Liver (tissue), 3 donors: ENCODE results near the gene STXBP1.

Source experiments
- ATF3 ChIP-seq: IDR thresholded peaks from 2 replicates; pipeline ENCODE4 v1.6.1; 2016; ENCODE audit warnings: antibody characterized with exemption
- CTCF ChIP-seq: fragments of 150-350 bp; IDR thresholded peaks from 2 replicates; pipeline ENCODE4 v1.5.1; 2017; ENCODE audit warnings: improper control_type of control experiment, low read depth, low read length; ENCODE audit not compliant: missing input control
- FOXA1 ChIP-seq: IDR thresholded peaks from 2 replicates; pipeline ENCODE4 v1.6.1; 2016; ENCODE audit warnings: antibody characterized with exemption
- FOXA2 ChIP-seq: IDR thresholded peaks from 2 replicates; pipeline ENCODE4 v1.6.1; 2016; ENCODE audit warnings: antibody characterized with exemption
- HNF4G ChIP-seq: IDR thresholded peaks from 2 replicates; pipeline ENCODE4 v1.6.1; 2016; ENCODE audit warnings: antibody characterized with exemption
- JUND ChIP-seq, 2 donors: IDR thresholded peaks; 2 replicates each; pipeline ENCODE4 v1.6.1; 2016; ENCODE audit warnings: antibody characterized with exemption in 2 of 2
- MAX ChIP-seq: IDR thresholded peaks from 2 replicates; pipeline ENCODE4 v1.6.1; 2016; ENCODE audit warnings: antibody characterized with exemption
- RAD21 ChIP-seq, 2 donors: IDR thresholded peaks; 2 replicates each; pipeline ENCODE4 v1.6.1; 2016; ENCODE audit warnings: antibody characterized with exemption in 2 of 2, mild to moderate bottlenecking in 2 of 2
- REST ChIP-seq: IDR thresholded peaks from 2 replicates; pipeline ENCODE4 v1.6.1; 2016; ENCODE audit warnings: antibody characterized with exemption, mild to moderate bottlenecking
- RXRA ChIP-seq, 2 donors: IDR thresholded peaks; 2 replicates each; pipeline ENCODE4 v1.6.1; 2017 to 2018; ENCODE audit warnings: antibody characterized with exemption in 2 of 2, mild to moderate bottlenecking in 1 of 2
- SP1 ChIP-seq: IDR thresholded peaks from 2 replicates; pipeline ENCODE4 v1.6.1; 2018; ENCODE audit warnings: antibody characterized with exemption, mild to moderate bottlenecking
- TAF1 ChIP-seq: conservative IDR thresholded peaks from 2 replicates; pipeline ENCODE4 v1.6.1; 2016; ENCODE audit warnings: antibody characterized with exemption, mild to moderate bottlenecking
- YY1 ChIP-seq: IDR thresholded peaks from 2 replicates; pipeline ENCODE4 v1.6.1; 2016; ENCODE audit warnings: antibody characterized with exemption, mild to moderate bottlenecking
- ZBTB33 ChIP-seq: IDR thresholded peaks from 2 replicates; pipeline ENCODE4 v1.6.1; 2016; ENCODE audit warnings: antibody characterized with exemption
- donor health status: healthy.
- donor health status: healthy.

GRCh38 chr9:127611603-127611898, 526 bp upstream of the STXBP1 start:
- TF ChIP-seq TAF1: no peak
- no peak for TF ChIP-seq CTCF
- no peak for TF ChIP-seq REST
- TF ChIP-seq SP1: no peak
- TF ChIP-seq JUND (IDR thresholded peaks at IDR 0.05): no peak
- no peak for TF ChIP-seq RAD21 (IDR thresholded peaks at IDR 0.05)
- TF ChIP-seq MAX: no peak
- TF ChIP-seq RXRA (IDR thresholded peaks at IDR 0.05): no peak
- TF ChIP-seq ATF3: no peak
- TF ChIP-seq HNF4G: no peak
- no peak for TF ChIP-seq YY1
- TF ChIP-seq FOXA1: no peak
- no peak for TF ChIP-seq ZBTB33
- no peak for TF ChIP-seq FOXA2
